IPS-11a (cell line): ENCODE data around the gene PLCG2.
"Not testable (repeated sequence)": the region's sequence is repeated elsewhere in the genome, so short reads cannot be mapped to it uniquely, and the experiment has no call there.

Experiments used
- H3K4me3 ChIP-seq: one replicate; pipeline ENCODE4 v1.5.1; 2013; ENCODE audit warnings: low read depth, low read length, control low read depth

Gene PLCG2

DNA sequence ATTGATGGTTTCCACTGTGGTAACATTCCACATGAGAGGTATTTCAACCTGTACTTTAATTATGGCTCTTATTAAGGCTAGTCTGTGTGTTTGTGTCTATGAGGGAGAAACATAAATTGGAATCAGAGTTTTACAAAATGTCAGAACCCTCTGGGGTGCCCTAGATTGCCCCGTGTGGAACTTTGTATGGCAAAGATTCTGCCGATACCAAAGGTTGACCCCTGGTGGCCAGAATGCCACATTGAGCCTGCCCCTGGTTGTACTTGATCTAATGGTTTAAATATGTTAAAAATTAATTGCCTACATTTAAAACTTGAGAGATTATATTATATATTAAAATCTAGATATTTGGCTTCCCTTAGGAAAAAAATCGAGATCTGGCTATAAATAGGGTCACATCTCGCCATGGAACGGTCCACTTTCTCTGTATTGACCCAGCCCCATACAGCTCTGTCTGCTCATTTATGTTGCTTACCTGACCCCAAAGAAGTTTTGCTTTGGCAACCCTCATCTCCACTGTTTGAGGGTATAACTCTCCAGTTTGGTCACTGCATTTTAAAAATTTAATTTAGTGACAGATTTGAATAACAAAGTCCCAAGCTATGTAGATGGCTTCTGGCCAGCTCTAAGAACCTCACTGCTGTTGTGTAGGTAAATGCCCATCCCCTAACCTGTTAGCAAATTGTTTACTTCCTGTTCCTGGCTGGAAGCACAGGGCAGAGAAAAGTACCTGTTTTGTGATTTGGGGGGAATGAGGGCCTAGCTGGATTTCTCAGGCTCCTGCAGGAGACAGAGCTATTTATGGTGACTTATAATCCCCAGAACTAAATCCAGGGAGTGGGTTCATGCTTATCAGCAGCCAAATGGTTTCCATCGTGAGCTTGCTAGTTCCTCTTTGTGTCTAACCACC is 95.0 kb downstream of the PLCG2 start:
- H3K4me3 ChIP-seq, result no peak overlapping the region

- no peak overlapping the region for H3K4me3 ChIP-seq
Observed at GRCh38 chr16:81875461-81875860, 96.4 kb downstream of the PLCG2 start.

DNA sequence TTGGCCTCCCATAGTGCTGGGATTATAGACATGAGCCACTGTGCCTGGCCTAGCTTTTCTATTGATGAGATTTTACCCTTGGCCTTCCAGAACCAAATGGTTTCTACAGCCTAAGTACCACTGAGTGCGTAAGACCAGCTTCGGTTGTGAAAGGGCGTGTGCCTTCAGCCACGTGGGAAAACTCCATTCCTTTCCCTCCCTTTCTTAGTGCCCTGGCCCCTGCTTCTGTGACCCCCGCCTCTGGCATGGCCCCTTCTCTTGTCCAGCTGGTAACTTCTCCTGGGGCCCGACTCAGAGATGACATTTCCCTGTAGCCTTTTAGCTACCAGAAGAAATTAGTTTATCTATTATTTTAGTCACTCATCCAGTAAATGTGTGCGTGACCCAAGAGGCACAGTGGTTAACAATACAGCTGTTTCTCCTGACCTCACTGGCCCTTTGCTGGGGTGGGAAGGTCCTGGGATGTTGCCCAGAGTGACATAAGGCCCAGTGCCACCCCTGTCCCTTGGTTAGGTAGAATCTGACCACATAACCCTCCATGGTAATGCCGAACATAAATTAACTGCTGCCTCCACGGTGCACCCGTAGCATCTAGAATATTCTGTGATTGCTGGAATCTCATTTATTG is 97.3 kb downstream of the PLCG2 start:
- no peak overlapping the region for H3K4me3 ChIP-seq

DNA sequence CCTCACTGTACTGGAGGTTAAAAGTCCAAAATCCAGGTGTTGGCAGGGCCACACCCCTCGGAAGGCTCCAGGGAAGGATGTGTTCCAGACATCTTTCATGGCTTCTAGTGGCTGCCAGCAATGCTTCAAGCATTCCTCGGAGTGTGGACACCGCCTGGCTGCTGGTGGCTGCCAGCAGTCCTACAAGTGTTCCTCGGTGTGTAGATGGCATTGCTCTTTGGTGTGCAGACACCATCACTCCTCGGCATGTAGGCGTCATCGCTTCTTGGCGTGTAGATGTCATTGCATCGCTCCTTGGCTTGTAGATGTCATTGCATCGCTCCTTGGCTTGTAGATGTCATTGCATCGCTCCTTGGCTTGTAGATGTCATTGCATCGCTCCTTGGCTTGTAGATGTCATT is 98.4 kb downstream of the PLCG2 start:
- not testable (repeated sequence) for H3K4me3 ChIP-seq

DNA sequence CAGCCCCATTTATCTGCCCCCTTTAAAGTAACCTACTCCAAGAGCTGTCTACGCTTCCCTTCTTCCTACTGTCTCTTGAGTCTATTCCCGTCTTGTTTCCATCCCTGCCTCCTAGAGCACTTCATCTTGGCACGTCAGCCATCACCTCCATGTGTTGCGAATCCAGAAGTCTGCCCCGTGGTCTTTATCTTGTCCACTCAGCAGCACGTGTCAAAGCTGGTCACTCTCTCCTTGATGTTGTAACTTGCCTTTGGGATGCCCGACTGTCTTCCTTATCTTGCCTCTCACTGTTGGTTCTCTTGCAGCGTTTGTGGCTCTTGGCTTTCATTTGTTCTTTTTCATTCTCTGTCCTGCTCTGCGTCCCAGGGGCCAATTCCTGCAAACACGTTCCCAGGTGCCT is 99.4 kb downstream of the PLCG2 start:
- no peak overlapping the region for H3K4me3 ChIP-seq

GRCh38 chr16:81879625-81880024 is 100.5 kb downstream of the PLCG2 start:
- H3K4me3 ChIP-seq, result no peak overlapping the region

- H3K4me3 ChIP-seq, result no peak overlapping the region
Observed at GRCh38 chr16:81880816-81881215, 101.7 kb downstream of the PLCG2 start.

- no peak overlapping the region for H3K4me3 ChIP-seq
Observed at GRCh38 chr16:81881228-81881627, 102.1 kb downstream of the PLCG2 start.

DNA sequence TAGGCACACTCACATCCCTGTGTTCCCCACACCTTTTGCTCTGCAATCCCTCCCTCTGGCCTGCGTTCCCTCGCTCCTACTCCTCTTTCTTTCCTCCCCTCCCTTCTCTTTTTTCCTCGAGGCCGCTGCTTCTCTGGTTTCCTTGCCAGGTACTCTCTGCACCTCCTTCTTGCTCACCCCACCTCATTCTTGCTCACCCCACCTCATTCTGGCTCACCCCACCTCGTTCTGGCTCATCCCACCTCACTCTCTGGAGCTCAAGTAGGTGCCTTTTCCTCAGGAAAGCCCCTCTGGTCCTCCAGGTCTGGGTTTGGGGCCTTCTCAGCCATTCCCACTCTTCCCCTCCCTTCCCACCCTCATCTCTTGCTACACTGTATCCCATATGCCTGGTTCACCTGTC is 103.5 kb downstream of the PLCG2 start:
- no peak overlapping the region for H3K4me3 ChIP-seq

DNA sequence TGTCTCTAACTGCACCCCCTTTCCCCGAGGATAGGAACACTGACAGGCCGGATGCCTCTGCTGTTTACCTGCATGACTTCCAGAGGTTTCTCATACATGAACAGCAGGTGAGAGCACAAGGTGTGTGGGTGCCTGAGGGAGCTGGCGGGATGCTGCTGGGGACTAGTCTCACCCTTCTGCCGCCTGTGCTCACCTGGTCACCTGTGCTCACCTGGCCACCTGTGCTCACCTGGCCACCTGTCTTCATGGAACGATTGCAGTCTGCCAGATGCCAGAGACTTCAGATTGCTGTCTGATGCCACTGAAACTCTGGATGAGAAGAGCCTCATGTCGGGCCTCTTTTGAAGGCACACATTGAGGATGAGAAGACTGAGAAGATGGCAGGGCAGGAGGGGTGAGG is 104.1 kb downstream of the PLCG2 start:
- H3K4me3 ChIP-seq, result no peak overlapping the region

- no peak overlapping the region for H3K4me3 ChIP-seq
Observed at GRCh38 chr16:81885976-81886586, 107.0 kb downstream of the PLCG2 start.

DNA sequence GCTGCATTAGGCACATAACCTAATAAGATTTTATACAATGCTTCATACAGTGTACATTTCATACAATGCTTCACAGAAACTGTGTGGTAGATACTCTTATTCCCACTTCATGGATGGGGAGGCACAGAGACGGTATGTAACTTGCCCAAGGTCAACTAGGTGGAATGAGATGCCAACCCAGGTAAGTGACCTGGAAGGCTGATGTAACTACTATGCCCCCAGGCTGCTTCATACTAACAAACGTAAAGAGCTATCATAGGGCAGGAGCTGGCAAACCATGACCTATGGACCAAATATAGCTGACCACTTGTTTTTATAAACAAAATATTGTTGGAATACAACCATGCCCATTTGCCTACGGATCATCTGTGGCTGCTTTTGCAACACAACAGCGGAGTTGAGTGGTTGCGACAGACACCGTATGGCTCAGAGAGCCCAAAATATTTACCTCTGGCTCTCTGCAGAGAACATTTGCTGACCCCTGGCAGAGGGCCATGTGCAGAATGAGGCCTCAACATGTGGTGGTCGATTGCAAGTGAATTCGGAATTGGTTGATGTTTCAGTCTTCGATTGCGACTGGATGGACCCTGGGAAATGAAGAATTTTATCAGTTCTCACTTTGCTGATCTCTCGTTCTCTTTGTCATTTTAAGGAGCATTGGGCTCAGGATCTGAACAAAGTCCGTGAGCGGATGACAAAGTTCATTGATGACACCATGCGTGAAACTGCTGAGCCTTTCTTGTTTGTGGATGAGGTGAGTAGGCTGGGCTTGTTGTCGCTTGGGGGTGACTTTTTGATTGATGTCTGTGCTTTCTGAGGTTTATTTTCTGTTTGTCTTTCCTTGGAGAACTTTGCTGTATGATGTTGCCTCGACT is 109.7 kb downstream of the PLCG2 start:
- H3K4me3 ChIP-seq, result no peak overlapping the region

DNA sequence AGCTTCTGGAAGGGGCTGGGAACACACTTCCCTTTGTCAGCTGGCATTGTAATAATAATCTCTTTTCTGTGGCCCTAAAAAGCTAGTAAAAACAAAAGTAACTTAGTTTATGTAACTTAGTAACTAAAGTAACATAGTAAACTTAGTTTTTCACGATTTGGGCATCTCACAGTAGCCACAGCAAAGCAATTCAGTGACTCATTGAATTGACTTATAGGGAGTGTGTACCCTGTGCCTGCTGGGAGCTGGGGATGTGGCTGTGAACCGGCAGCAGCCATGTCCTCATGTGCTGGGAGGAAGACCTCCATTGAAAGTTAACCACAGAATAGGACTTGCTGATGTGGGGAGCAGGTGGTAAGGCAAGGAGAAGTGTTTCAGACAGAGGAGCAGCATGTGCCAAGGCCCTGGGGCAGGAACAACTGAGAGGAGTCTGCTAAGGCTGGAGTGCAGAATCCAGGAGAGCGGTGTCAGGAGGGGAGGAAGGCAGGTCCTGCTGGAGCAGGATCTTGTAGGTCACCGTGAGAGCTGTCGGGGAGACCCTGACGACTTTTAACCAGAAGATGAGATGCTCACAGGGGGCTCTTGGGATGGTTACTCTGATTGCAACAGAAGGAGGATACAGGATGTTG is 112.8 kb downstream of the PLCG2 start:
- no peak overlapping the region for H3K4me3 ChIP-seq

DNA sequence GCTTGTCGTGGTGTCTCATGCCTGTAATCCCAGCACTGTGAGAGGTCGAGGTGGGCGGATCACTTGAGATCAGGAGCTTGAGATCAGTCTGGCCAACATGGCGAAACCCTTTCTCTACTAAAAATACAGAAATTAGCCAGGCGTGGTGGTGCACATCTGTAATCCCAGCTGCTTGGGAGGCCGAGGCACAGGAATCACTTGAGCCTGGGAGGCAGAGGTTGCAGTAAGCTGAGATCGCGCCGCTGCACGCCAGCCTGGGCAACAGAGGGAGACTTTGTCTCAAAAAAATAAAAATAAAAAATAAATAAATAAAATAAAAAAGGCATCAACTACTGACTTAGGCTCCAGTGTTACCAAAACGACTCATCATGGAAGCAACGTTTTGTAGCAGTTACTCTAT is 115.5 kb downstream of the PLCG2 start:
- no peak overlapping the region for H3K4me3 ChIP-seq

- H3K4me3 ChIP-seq, result no peak overlapping the region
Observed at GRCh38 chr16:81896902-81897301, 117.8 kb downstream of the PLCG2 start.

DNA sequence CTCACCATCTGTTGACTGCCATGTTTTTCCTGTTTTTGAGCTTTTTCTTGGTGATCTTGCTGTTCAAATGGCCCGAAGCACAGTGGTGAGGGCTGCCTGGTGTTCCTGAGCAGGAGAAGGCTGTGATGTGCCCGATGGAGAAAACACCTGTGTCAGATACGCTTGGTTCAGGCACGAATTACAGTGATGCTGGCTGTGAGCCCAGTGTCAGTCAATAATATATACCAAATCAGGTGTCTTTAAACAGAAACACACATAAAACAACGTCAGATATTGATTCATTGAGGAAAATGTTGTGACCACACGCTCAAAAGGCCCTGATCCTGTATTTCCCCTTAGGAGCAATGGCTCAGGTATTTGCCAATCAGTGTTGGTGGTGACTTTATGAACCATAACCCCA is 120.5 kb downstream of the PLCG2 start:
- H3K4me3 ChIP-seq, result no peak overlapping the region

GRCh38 chr16:81900014-81900413 is 120.9 kb downstream of the PLCG2 start:
- H3K4me3 ChIP-seq, result no peak overlapping the region

DNA sequence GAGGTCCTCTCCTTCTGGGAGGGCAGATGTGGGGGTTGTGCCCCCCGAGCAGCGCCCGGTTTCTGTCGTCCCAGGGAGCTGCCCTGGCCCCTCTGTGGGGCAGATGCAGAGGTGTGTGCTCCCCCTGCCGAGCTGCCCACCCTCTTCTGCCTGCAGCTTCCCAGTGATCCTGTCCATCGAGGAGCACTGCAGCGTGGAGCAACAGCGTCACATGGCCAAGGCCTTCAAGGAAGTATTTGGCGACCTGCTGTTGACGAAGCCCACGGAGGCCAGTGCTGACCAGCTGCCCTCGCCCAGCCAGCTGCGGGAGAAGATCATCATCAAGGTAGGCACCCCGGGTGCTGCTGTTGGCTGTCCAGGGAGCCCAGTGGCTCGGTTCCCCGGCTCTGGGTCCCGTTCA is 121.4 kb downstream of the PLCG2 start:
- no peak overlapping the region for H3K4me3 ChIP-seq

DNA sequence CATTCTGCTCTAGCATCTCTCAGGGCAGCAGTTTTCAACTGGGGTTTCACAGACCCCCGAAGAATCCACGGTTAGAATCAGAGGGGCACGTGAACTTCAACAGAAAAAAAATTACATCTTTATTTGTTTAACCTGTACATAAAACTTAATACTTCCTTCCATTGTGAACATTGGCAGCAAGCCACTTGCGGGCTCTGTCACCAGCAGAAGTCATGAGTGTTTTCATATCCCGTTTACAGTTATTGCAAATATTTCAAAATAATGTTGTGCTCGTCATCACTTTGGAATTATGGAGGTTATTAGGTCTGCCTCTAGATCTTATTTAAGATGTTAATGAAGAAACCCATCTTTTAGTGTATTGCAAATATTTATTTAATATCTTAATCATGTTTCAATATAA is 122.4 kb downstream of the PLCG2 start:
- no peak overlapping the region for H3K4me3 ChIP-seq

- H3K4me3 ChIP-seq, result no peak overlapping the region
Observed at GRCh38 chr16:81902025-81902424, 122.9 kb downstream of the PLCG2 start.

GRCh38 chr16:81904320-81904719 is 125.2 kb downstream of the PLCG2 start:
- H3K4me3 ChIP-seq, result no peak overlapping the region
